OCI-LY3 (cell line): ENCODE measurements around the gene POLR3H.

Source experiments
- H2AFZ ChIP-seq: fragments of 200-600, 300-600 bp; shearing (Covaris generic); 2 replicates; pipeline ENCODE4 v1.6.0; 2014; ENCODE audit warnings: antibody characterized with exemption, low read depth, low read length
- H3K27ac ChIP-seq: fragments of 200-600, 300-600 bp; sonication (generic); 2 replicates; pipeline ENCODE4 v1.5.1; 2014; ENCODE audit warnings: mild to moderate bottlenecking, low read length, moderate library complexity, mixed read lengths
- H3K27me3 ChIP-seq: fragments of 200-600, 300-600 bp; sonication (generic); 2 replicates; pipeline ENCODE4 v1.6.1; 2014; ENCODE audit warnings: low read depth, low read length, mixed read lengths
- H3K36me3 ChIP-seq: fragments of 200-600, 300-600 bp; sonication (generic); replicated peaks from 2 replicates; pipeline ENCODE3; 2014; ENCODE audit warnings: low read depth, low read length, mixed read lengths
- H3K4me1 ChIP-seq: fragments of 300-600, 200-600 bp; sonication (generic); 2 replicates; pipeline ENCODE4 v1.6.1; 2014; ENCODE audit warnings: low read length, mixed read lengths
- H3K4me2 ChIP-seq: fragments of 200-600, 300-600 bp; sonication (generic); 2 replicates; pipeline ENCODE4 v1.6.1; 2014; ENCODE audit warnings: low read length, mixed read lengths
- H3K4me3 ChIP-seq: fragments of 300-600, 200-600 bp; sonication (generic); 2 replicates; pipeline ENCODE4 v1.5.1; 2014; ENCODE audit warnings: antibody characterized with exemption, mild to moderate bottlenecking, low read length, moderate library complexity
- H3K79me2 ChIP-seq: fragments of 300-600, 200-600 bp; shearing (Covaris generic); 2 replicates; pipeline ENCODE4 v1.6.1; 2014; ENCODE audit warnings: mild to moderate bottlenecking, low read length, mixed read lengths
- H3K9ac ChIP-seq: fragments of 300-600, 200-600 bp; shearing (Covaris generic); 2 replicates; pipeline ENCODE4 v1.6.0; 2014; ENCODE audit warnings: mild to moderate bottlenecking, low read length, moderate library complexity
- H3K9me3 ChIP-seq: fragments of 200-600, 300-600 bp; shearing (Covaris generic); 2 replicates; pipeline ENCODE4 v1.6.1; 2014; ENCODE audit warnings: low read length, mixed read lengths; ENCODE audit not compliant: insufficient read depth
- H4K20me1 ChIP-seq: fragments of 200-600, 300-600 bp; sonication (generic); 2 replicates; pipeline ENCODE4 v1.6.1; 2016; ENCODE audit warnings: low read length, mixed read lengths; ENCODE audit not compliant: insufficient read depth
- EZH2phosphoT487 ChIP-seq: fragments of 200-600 bp; shearing (Covaris generic); IDR thresholded peaks from 2 replicates; pipeline ENCODE4 v1.6.1; 2018; ENCODE audit warnings: antibody characterized with exemption, mixed run types, low read depth
- TF ChIP-seq, protein P1 (sequence below): fragments of 200-600, 300-600 bp; sonication (generic); IDR thresholded peaks from 2 replicates; pipeline ENCODE4 v1.5.1; 2014; ENCODE audit warnings: antibody characterized with exemption, low read length, low read depth

POLR3H gene

DNA sequence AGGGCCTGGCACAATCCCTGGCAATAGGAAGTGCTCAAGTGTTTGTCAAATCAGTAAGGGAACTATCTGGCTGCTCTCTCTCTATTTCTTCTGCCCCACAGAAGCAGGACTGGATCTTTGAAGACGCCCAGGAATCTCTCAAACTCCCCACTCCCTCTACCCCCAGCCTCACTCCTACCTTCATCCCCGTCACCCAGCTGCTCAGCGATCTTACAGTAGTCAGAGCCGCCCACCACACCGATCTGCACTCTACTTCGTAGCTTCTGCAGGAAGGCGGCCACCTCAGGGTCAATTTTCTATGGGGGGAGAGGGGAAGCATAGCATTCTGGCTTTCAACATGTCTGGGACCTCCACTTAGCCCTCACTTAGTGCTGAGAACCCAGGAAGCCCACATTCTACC is 41.6 kb upstream of the POLR3H start:
- TF ChIP-seq, protein P1, sequence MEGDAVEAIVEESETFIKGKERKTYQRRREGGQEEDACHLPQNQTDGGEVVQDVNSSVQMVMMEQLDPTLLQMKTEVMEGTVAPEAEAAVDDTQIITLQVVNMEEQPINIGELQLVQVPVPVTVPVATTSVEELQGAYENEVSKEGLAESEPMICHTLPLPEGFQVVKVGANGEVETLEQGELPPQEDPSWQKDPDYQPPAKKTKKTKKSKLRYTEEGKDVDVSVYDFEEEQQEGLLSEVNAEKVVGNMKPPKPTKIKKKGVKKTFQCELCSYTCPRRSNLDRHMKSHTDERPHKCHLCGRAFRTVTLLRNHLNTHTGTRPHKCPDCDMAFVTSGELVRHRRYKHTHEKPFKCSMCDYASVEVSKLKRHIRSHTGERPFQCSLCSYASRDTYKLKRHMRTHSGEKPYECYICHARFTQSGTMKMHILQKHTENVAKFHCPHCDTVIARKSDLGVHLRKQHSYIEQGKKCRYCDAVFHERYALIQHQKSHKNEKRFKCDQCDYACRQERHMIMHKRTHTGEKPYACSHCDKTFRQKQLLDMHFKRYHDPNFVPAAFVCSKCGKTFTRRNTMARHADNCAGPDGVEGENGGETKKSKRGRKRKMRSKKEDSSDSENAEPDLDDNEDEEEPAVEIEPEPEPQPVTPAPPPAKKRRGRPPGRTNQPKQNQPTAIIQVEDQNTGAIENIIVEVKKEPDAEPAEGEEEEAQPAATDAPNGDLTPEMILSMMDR = no peak
- no peak for TF ChIP-seq EZH2phosphoT487
- Histone ChIP-seq H3K9me3 (no peaks in the 10 kb centered on the region), H3K36me3 (no peaks in the 10 kb centered on the region), H3K9ac (no peak overlapping the region), H3K27me3 (no peaks in the 10 kb centered on the region), H3K4me2 (no peak overlapping the region), H3K4me1 (peaks cover 22% of the 10 kb centered on the region), H4K20me1 (no peaks in the 10 kb centered on the region), H3K27ac (no peak overlapping the region), H3K4me3 (no peak overlapping the region), H3K79me2 (no peaks in the 10 kb centered on the region), H2AFZ (no peak overlapping the region)

GRCh38 chr22:41584881-41585280 is 40.6 kb upstream of the POLR3H start:
- no peaks in the 10 kb centered on the region for H3K9me3 ChIP-seq
- H4K20me1 ChIP-seq = no peaks in the 10 kb centered on the region
- no peak overlapping the region for H3K9ac ChIP-seq
- TF ChIP-seq EZH2phosphoT487 = no peak
- TF ChIP-seq, protein P1 = no peak
- no peak overlapping the region for H2AFZ ChIP-seq
- no peaks in the 10 kb centered on the region for H3K27me3 ChIP-seq
- no peak overlapping the region for H3K4me3 ChIP-seq
- H3K4me1 ChIP-seq = peaks cover 28% of the 10 kb centered on the region
- no peak overlapping the region for H3K4me2 ChIP-seq
- no peaks in the 10 kb centered on the region for H3K36me3 ChIP-seq
- H3K79me2 ChIP-seq = no peaks in the 10 kb centered on the region
- H3K27ac ChIP-seq = no peak overlapping the region

- Histone ChIP-seq H3K27ac (no peak overlapping the region), H3K4me1 (peaks cover 21% of the 10 kb centered on the region), H3K4me3 (no peak overlapping the region), H2AFZ (no peak overlapping the region), H3K27me3 (no peaks in the 10 kb centered on the region), H4K20me1 (no peaks in the 10 kb centered on the region), H3K9me3 (no peaks in the 10 kb centered on the region), H3K4me2 (peak overlapping the region; percentile 33), H3K79me2 (no peaks in the 10 kb centered on the region), H3K9ac (no peak overlapping the region), H3K36me3 (no peaks in the 10 kb centered on the region)
- no peak for TF ChIP-seq EZH2phosphoT487
- TF ChIP-seq, protein P1 = no peak
These were observed 38.4 kb upstream of the POLR3H start for GRCh38 chr22:41582694-41583093.

- H3K9ac ChIP-seq = no peak overlapping the region
- no peaks in the 10 kb centered on the region for H3K36me3 ChIP-seq
- H3K9me3 ChIP-seq = no peaks in the 10 kb centered on the region
- H3K4me3 ChIP-seq = no peak overlapping the region
- no peak for TF ChIP-seq EZH2phosphoT487
- TF ChIP-seq, protein P1 = no peak
- no peak overlapping the region for H3K4me2 ChIP-seq
- peaks cover 21% of the 10 kb centered on the region for H3K4me1 ChIP-seq
- no peaks in the 10 kb centered on the region for H3K79me2 ChIP-seq
- no peaks in the 10 kb centered on the region for H4K20me1 ChIP-seq
- no peak overlapping the region for H3K27ac ChIP-seq
- H2AFZ ChIP-seq = no peak overlapping the region
- H3K27me3 ChIP-seq = no peaks in the 10 kb centered on the region
These were observed 35.7 kb upstream of the POLR3H start for GRCh38 chr22:41579997-41580355.
